ENCODE results near the gene MAOB.

The MAOB gene

DNA sequence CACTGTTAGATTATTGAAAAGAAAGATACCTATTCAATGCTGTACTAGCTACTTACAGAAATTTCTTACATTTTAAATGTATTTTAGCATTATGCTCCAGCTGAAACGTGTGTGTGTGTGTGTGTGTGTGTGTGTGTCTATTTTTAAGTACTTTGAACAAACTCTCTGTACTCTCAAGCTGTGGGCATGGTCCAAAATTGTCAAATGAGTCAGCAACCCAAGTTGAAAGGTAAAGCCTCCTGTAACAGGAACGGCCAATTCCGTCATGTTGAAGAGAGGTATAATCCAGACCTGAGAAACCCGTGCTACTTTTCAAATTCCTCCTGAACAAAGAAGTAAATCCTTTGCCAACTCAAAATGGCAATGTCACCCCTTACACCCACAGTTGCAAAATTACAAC is 20.5 kb downstream of the MAOB start:
- Histone ChIP-seq H3K4me2 (ENCODE audit: low read length) (no peak overlapping the region), H3K79me2 (ENCODE audit: control insufficient read depth, low read length) (no peaks in the 10 kb centered on the region), H3K4me1 (ENCODE audit: control insufficient read depth, low read length) (no peaks in the 10 kb centered on the region), H3K36me3 (ENCODE audit: control insufficient read depth, low read length) (no peaks in the 10 kb centered on the region), H3K27ac (ENCODE audit: low read depth, low read length) (no peak overlapping the region), H3K4me3 (ENCODE audit: low read length) (no peak overlapping the region), H3F3A (ENCODE audit: control insufficient read depth, insufficient read depth) (no peaks in the 10 kb centered on the region), H3K27me3 (ENCODE audit: control insufficient read depth, low read length) (no peaks in the 10 kb centered on the region), H3K9me3 (ENCODE audit: control insufficient read depth, insufficient read depth, low read length) (no peaks in the 10 kb centered on the region), H4K20me1 (ENCODE audit: control insufficient read depth, insufficient read depth, low read depth, low read length) (no peaks in the 10 kb centered on the region), H3K9me2 (replicated peaks; ENCODE audit: control insufficient read depth, low read length) (no peaks in the 10 kb centered on the region)
- no peak for TF ChIP-seq EZH2phosphoT487 (IDR thresholded peaks at IDR 0.05; ENCODE audit: borderline replicate concordance, low read length)
- TF ChIP-seq, protein P1, sequence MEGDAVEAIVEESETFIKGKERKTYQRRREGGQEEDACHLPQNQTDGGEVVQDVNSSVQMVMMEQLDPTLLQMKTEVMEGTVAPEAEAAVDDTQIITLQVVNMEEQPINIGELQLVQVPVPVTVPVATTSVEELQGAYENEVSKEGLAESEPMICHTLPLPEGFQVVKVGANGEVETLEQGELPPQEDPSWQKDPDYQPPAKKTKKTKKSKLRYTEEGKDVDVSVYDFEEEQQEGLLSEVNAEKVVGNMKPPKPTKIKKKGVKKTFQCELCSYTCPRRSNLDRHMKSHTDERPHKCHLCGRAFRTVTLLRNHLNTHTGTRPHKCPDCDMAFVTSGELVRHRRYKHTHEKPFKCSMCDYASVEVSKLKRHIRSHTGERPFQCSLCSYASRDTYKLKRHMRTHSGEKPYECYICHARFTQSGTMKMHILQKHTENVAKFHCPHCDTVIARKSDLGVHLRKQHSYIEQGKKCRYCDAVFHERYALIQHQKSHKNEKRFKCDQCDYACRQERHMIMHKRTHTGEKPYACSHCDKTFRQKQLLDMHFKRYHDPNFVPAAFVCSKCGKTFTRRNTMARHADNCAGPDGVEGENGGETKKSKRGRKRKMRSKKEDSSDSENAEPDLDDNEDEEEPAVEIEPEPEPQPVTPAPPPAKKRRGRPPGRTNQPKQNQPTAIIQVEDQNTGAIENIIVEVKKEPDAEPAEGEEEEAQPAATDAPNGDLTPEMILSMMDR (IDR thresholded peaks at IDR 0.05; ENCODE audit: low read depth, low read length, poor library complexity, severe bottlenecking) = no peak

DNA sequence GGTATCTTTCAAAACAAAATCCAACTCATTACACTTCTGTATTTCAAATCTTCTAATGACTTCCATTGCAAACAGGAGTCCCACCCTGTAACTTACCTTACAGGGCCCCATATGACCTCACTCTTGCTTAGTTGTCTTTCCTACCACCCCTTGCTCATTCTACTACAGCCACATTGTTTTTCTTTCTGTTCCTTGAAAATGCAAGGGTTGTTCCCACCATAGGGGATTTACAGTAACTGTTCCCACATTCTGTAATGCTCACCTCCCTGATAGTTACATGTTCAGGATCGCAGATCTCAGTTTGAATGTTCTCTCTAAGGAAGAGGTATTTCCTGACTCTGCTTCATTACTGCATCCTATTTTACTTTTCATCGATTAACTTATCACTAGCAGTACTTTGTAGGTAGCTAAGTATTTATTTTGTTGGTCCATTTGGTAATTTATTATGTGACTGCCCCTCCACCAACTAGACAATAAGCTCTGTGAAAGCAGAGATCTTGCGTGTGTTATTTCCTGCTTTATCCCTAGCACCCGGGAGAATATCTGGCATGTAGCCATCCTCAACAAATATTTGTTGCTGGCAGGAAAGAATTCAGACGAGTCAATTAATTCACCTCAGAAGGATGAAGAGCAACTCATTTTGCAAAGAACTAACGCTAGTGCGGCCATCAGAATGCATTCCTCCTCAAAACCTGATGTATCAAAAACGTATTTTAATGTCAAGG is 21.4 kb downstream of the MAOB start:
- Histone ChIP-seq H3K4me1 (ENCODE audit: control insufficient read depth, low read length) (no peaks in the 10 kb centered on the region), H3K9me3 (ENCODE audit: control insufficient read depth, insufficient read depth, low read length) (no peaks in the 10 kb centered on the region), H3F3A (ENCODE audit: control insufficient read depth, insufficient read depth) (no peaks in the 10 kb centered on the region), H3K27ac (ENCODE audit: low read depth, low read length) (no peak overlapping the region), H3K4me3 (ENCODE audit: low read length) (no peak overlapping the region), H4K20me1 (ENCODE audit: control insufficient read depth, insufficient read depth, low read depth, low read length) (no peaks in the 10 kb centered on the region), H3K27me3 (ENCODE audit: control insufficient read depth, low read length) (no peaks in the 10 kb centered on the region), H3K79me2 (ENCODE audit: control insufficient read depth, low read length) (no peaks in the 10 kb centered on the region), H3K9me2 (replicated peaks; ENCODE audit: control insufficient read depth, low read length) (no peaks in the 10 kb centered on the region), H3K36me3 (ENCODE audit: control insufficient read depth, low read length) (no peaks in the 10 kb centered on the region), H3K4me2 (ENCODE audit: low read length) (no peak overlapping the region)
- TF ChIP-seq EZH2phosphoT487 (IDR thresholded peaks at IDR 0.05; ENCODE audit: borderline replicate concordance, low read length) = no peak
- TF ChIP-seq, protein P1 (IDR thresholded peaks at IDR 0.05; ENCODE audit: low read depth, low read length, poor library complexity, severe bottlenecking) = no peak

DNA sequence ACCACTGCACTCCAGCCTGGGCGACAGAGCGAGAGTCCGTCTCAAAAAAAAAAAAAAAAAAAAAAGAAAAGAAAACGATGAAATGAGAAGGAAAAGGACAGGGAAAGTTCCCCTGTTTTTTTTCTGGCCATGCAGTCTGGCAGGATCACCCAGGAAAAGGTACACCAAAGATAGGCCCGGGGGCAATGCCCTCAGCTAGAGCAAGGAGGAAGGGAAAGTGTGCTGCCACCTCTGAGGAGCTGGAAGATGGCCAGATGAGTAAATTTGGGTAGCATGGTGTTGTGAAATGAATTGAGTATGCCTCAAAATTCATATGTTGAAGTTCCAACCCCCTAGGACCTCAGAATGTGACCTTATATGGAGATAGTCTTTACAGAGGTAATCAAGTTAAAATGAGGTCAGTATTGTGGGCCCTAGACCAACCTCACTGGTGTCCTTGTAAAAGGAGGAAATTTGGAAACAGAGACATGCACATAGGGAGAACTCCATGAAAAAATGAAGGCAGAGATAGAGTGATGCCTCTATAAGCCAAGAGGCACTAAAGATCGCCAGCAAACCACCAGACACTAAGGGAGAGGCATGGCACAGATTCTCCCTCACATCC is 28.9 kb downstream of the MAOB start:
- Histone ChIP-seq H3K9me2 (replicated peaks; ENCODE audit: control insufficient read depth, low read length) (no peaks in the 10 kb centered on the region), H3K4me3 (ENCODE audit: low read length) (no peak overlapping the region), H3K79me2 (ENCODE audit: control insufficient read depth, low read length) (no peaks in the 10 kb centered on the region), H4K20me1 (ENCODE audit: control insufficient read depth, insufficient read depth, low read depth, low read length) (no peaks in the 10 kb centered on the region), H3K4me2 (ENCODE audit: low read length) (no peak overlapping the region), H3K9me3 (ENCODE audit: control insufficient read depth, insufficient read depth, low read length) (no peaks in the 10 kb centered on the region), H3K27me3 (ENCODE audit: control insufficient read depth, low read length) (no peaks in the 10 kb centered on the region), H3F3A (ENCODE audit: control insufficient read depth, insufficient read depth) (no peaks in the 10 kb centered on the region), H3K4me1 (ENCODE audit: control insufficient read depth, low read length) (no peaks in the 10 kb centered on the region), H3K27ac (ENCODE audit: low read depth, low read length) (no peak overlapping the region), H3K36me3 (ENCODE audit: control insufficient read depth, low read length) (no peaks in the 10 kb centered on the region)
- TF ChIP-seq, protein P1 (IDR thresholded peaks at IDR 0.05; ENCODE audit: low read depth, low read length, poor library complexity, severe bottlenecking) = no peak
- TF ChIP-seq EZH2phosphoT487 (IDR thresholded peaks at IDR 0.05; ENCODE audit: borderline replicate concordance, low read length) = no peak

All from DOHH2 (cell line).